DND-41 (cell line): ENCODE data around the gene PIK3AP1.

Experiments
- EZH2 ChIP-seq: IDR thresholded peaks from 3 replicates; pipeline ENCODE4 v1.6.1; 2012; ENCODE audit warnings: borderline replicate concordance, low read depth, mild to moderate bottlenecking, moderate library complexity, low read length, inconsistent platforms; ENCODE audit not compliant: severe bottlenecking
- TF ChIP-seq, protein P1 (sequence below): IDR thresholded peaks from 2 replicates; pipeline ENCODE4 v1.5.1; 2012; ENCODE audit warnings: borderline replicate concordance, low read length, moderate library complexity, mild to moderate bottlenecking; ENCODE audit not compliant: poor library complexity, severe bottlenecking; ENCODE audit errors: extremely low read depth

GRCh38 chr10:96764425-96765060, 44.2 kb upstream of the PIK3AP1 start:
- no peak for TF ChIP-seq EZH2
- TF ChIP-seq, protein P1, sequence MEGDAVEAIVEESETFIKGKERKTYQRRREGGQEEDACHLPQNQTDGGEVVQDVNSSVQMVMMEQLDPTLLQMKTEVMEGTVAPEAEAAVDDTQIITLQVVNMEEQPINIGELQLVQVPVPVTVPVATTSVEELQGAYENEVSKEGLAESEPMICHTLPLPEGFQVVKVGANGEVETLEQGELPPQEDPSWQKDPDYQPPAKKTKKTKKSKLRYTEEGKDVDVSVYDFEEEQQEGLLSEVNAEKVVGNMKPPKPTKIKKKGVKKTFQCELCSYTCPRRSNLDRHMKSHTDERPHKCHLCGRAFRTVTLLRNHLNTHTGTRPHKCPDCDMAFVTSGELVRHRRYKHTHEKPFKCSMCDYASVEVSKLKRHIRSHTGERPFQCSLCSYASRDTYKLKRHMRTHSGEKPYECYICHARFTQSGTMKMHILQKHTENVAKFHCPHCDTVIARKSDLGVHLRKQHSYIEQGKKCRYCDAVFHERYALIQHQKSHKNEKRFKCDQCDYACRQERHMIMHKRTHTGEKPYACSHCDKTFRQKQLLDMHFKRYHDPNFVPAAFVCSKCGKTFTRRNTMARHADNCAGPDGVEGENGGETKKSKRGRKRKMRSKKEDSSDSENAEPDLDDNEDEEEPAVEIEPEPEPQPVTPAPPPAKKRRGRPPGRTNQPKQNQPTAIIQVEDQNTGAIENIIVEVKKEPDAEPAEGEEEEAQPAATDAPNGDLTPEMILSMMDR, result no peak
